Cardiac muscle cell (in vitro differentiated cells and primary cell): ENCODE results near the gene PSKH1. TPM values are rescaled to one million over a fixed set of nuclear protein-coding genes. Genes with fewer than 3 reads are reported as not detected.

Experiments
- DNase-seq, 2 donors: peaks; one replicate each; pipeline versions ENCODE4 v3.0.0 to v3.0.0-alpha.2; 2010 to 2017; ENCODE audit warnings: low read depth in 1 of 2, low spot score in 1 of 2
- H3K27ac ChIP-seq: fragments of 200-600 bp; sonication (generic); 2 replicates; pipeline ENCODE4 v1.5.1; 2016
- H3K27me3 ChIP-seq: fragments of 200-600 bp; sonication (generic); 2 replicates; pipeline ENCODE4 v1.6.0; 2016; ENCODE audit warnings: control low read depth
- H3K36me3 ChIP-seq: fragments of 200-600 bp; sonication (generic); 2 replicates; pipeline ENCODE4 v1.5.1; 2016; ENCODE audit warnings: control low read depth
- H3K4me1 ChIP-seq: fragments of 200-600 bp; sonication (generic); 2 replicates; pipeline ENCODE4 v1.8.1; 2017; ENCODE audit warnings: low read depth, mild to moderate bottlenecking, mixed run types
- H3K4me3 ChIP-seq: fragments of 200-600 bp; sonication (generic); 2 replicates; pipeline ENCODE4 v1.5.1; 2016; ENCODE audit warnings: mild to moderate bottlenecking
- H3K9me3 ChIP-seq: fragments of 200-600 bp; sonication (generic); 2 replicates; pipeline ENCODE4 v1.5.1; 2017; ENCODE audit warnings: low read depth, mild to moderate bottlenecking, control low read depth
- CTCF ChIP-seq: IDR thresholded peaks from 2 replicates; pipeline ENCODE4 v1.5.1; 2012; ENCODE audit warnings: low read depth, mild to moderate bottlenecking, low read length
- polyA plus RNA-seq: library from polyadenylated mRNA; unstranded; fragments of >200 nt; fragmentation: Nextera tagmentation; extraction: Ambion mirVana; gene quantifications from 2 replicates; pipeline ENCODE4 v1.2.1, GENCODE V29; 2016
- total RNA-seq: library from RNA; depleted of rRNA; stranded (reverse); fragments of >200 nt; gene quantifications from 2 replicates; pipeline ENCODE4 v1.2.3, GENCODE V29; 2016

Gene PSKH1
- total and polyA plus RNA-seq, 2 experiments from 2014 or later, result 31.0 to 48.8 TPM

GRCh38 chr16:67893743-67894399 is 817 bp downstream of the PSKH1 start:
- no peaks in the 10 kb centered on the region for H3K36me3 ChIP-seq
- peaks cover 9% of the 10 kb centered on the region for H3K4me1 ChIP-seq
- no peaks in the 10 kb centered on the region for H3K9me3 ChIP-seq
- peak overlapping the region; percentile 98 for H3K27ac ChIP-seq
- H3K27me3 ChIP-seq, result no peaks in the 10 kb centered on the region
- H3K4me3 ChIP-seq, result peak overlapping the region; percentile 96
- no peak for TF ChIP-seq CTCF
- DNase-seq, result no peak

GRCh38 chr16:67897231-67897630 is 4.2 kb downstream of the PSKH1 start:
- no peak overlapping the region for H3K4me3 ChIP-seq
- H3K27me3 ChIP-seq, result no peaks in the 10 kb centered on the region
- TF ChIP-seq CTCF, result no peak
- H3K4me1 ChIP-seq, result peaks cover 20% of the 10 kb centered on the region
- no peak overlapping the region for H3K27ac ChIP-seq
- no peaks in the 10 kb centered on the region for H3K9me3 ChIP-seq
- no peaks in the 10 kb centered on the region for H3K36me3 ChIP-seq
- DNase-seq, result peak in 1 of 2 donors; percentile 51

GRCh38 chr16:67901734-67902133 is 8.7 kb downstream of the PSKH1 start:
- H3K4me1 ChIP-seq, result peaks cover 10% of the 10 kb centered on the region
- no peak overlapping the region for H3K27ac ChIP-seq
- no peak overlapping the region for H3K4me3 ChIP-seq
- TF ChIP-seq CTCF, result no peak
- H3K27me3 ChIP-seq, result no peaks in the 10 kb centered on the region
- H3K36me3 ChIP-seq, result no peaks in the 10 kb centered on the region
- H3K9me3 ChIP-seq, result no peaks in the 10 kb centered on the region
- no peak for DNase-seq

- no peak for TF ChIP-seq CTCF
- Histone ChIP-seq H3K4me3 (no peak overlapping the region), H3K4me1 (peaks cover 10% of the 10 kb centered on the region), H3K36me3 (no peaks in the 10 kb centered on the region), H3K9me3 (no peaks in the 10 kb centered on the region), H3K27me3 (no peaks in the 10 kb centered on the region), H3K27ac (no peak overlapping the region)
- no peak for DNase-seq
These were observed 9.8 kb downstream of the PSKH1 start for GRCh38 chr16:67902831-67903230.

- no peaks in the 10 kb centered on the region for H3K27me3 ChIP-seq
- H3K4me1 ChIP-seq, result no peaks in the 10 kb centered on the region
- H3K36me3 ChIP-seq, result peaks cover 8% of the 10 kb centered on the region
- TF ChIP-seq CTCF, result no peak
- H3K9me3 ChIP-seq, result no peaks in the 10 kb centered on the region
- no peak overlapping the region for H3K4me3 ChIP-seq
- DNase-seq, result no peak
- no peak overlapping the region for H3K27ac ChIP-seq
These were observed 14.5 kb downstream of the PSKH1 start for GRCh38 chr16:67907397-67908180.
